Measurements from ENCODE around the gene GCLM. TPM values are rescaled to one million over a fixed set of nuclear protein-coding genes. Genes with fewer than 3 reads are reported as not detected.

The GCLM gene
- total and polyA plus RNA-seq, 9 of the 15 experiments (the other 6 are each of a cell fraction or from before 2014, with no cell fraction given), result 9.3 to 71.6 (median 24.5) TPM

GRCh38 chr1:93878889-93879586 lies 30.2 kb downstream of the GCLM start, which contains the start of gene DNTTIP2 (continued):
- TF ChIP-seq, protein P1, sequence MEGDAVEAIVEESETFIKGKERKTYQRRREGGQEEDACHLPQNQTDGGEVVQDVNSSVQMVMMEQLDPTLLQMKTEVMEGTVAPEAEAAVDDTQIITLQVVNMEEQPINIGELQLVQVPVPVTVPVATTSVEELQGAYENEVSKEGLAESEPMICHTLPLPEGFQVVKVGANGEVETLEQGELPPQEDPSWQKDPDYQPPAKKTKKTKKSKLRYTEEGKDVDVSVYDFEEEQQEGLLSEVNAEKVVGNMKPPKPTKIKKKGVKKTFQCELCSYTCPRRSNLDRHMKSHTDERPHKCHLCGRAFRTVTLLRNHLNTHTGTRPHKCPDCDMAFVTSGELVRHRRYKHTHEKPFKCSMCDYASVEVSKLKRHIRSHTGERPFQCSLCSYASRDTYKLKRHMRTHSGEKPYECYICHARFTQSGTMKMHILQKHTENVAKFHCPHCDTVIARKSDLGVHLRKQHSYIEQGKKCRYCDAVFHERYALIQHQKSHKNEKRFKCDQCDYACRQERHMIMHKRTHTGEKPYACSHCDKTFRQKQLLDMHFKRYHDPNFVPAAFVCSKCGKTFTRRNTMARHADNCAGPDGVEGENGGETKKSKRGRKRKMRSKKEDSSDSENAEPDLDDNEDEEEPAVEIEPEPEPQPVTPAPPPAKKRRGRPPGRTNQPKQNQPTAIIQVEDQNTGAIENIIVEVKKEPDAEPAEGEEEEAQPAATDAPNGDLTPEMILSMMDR (IDR thresholded peaks at IDR 0.05 in 2 of 3, conservative IDR thresholded peaks at IDR 0.05 in 1 of 3; ENCODE audit: insufficient read depth in 2 of 3, low read depth in 1 of 3, low read length in 3 of 3), result no peak
- TF ChIP-seq CEBPG (CRISPR knock-in tag; IDR thresholded peaks at IDR 0.05) (no peak), CEBPG (tag; conservative IDR thresholded peaks at IDR 0.05 in 1 of 2, IDR thresholded peaks at IDR 0.05 in 1 of 2) (no peak), CBX3 (IDR thresholded peaks at IDR 0.05; ENCODE audit: borderline replicate concordance in 1 of 2, low read length in 2 of 2) (peak in 1 of 2 experiments; percentile 53; a peak in 1 of 3 replicates), ZNF165 (CRISPR knock-in tag; IDR thresholded peaks at IDR 0.05; ENCODE audit: borderline replicate concordance) (no peak), ZNF644 (tag; IDR thresholded peaks at IDR 0.05; ENCODE audit: low read depth) (0 out of 2 replicates have a peak, but pooled peaks have one; percentile 19), CHD2 (IDR thresholded peaks at IDR 0.05; ENCODE audit: low read depth, low read length) (peak; percentile 96), HDAC1 (IDR thresholded peaks at IDR 0.05) (peak in 1 of 2 experiments; percentile 92; a peak in 2 of 4 replicates), CSDE1 (IDR thresholded peaks at IDR 0.05) (peak in 1 of 2 experiments; percentile 37; a peak in 1 of 4 replicates), HNRNPUL1 (IDR thresholded peaks at IDR 0.05; ENCODE audit: low read length) (no peak), FUS (optimal IDR thresholded peaks at IDR 0.05; ENCODE audit: low read depth, low read length) (no peak), ZNF121 (CRISPR knock-in tag; conservative IDR thresholded peaks at IDR 0.05) (no peak), FIP1L1 (IDR thresholded peaks at IDR 0.05; ENCODE audit: low read depth, low read length, poor library complexity, severe bottlenecking) (no peak), CCNT2 (IDR thresholded peaks at IDR 0.05; ENCODE audit: borderline replicate concordance, extremely low read depth, insufficient read length, low read depth, low read length) (peak; percentile 51), RBM15 (IDR thresholded peaks at IDR 0.05; ENCODE audit: insufficient read depth, low read length) (no peak), ZNF431 (CRISPR knock-in tag; IDR thresholded peaks at IDR 0.05) (no peak), L3MBTL2 (IDR thresholded peaks at IDR 0.05) (0 out of 2 replicates have a peak, but pooled peaks have one; percentile 31), SIN3A (IDR thresholded peaks at IDR 0.05; ENCODE audit: borderline replicate concordance in 2 of 2, control insufficient read depth in 1 of 2, low read depth in 2 of 2, low read length in 2 of 2) (peak in 1 of 2 experiments; percentile 80; a peak in 1 of 4 replicates), GABPA (tag; conservative IDR thresholded peaks at IDR 0.05; ENCODE audit: low read depth) (peak; percentile 96), ATF1 (CRISPR knock-in tag; IDR thresholded peaks at IDR 0.05) (peak; percentile 78), ATF1 (tag; IDR thresholded peaks at IDR 0.05) (peak; percentile 98), DIDO1 (tag; IDR thresholded peaks at IDR 0.05; ENCODE audit: low read depth) (peak; percentile 89), ZNF23 (CRISPR knock-in tag; IDR thresholded peaks at IDR 0.05) (no peak), RHOXF2B (CRISPR knock-in tag; conservative IDR thresholded peaks at IDR 0.05) (no peak; the same call in 1 of the 2 replicates), NEUROD1 (IDR thresholded peaks at IDR 0.05; ENCODE audit: borderline replicate concordance, low read depth, low read length, partially characterized antibody) (peak; percentile 65)
- TF ChIP-seq, protein P2, sequence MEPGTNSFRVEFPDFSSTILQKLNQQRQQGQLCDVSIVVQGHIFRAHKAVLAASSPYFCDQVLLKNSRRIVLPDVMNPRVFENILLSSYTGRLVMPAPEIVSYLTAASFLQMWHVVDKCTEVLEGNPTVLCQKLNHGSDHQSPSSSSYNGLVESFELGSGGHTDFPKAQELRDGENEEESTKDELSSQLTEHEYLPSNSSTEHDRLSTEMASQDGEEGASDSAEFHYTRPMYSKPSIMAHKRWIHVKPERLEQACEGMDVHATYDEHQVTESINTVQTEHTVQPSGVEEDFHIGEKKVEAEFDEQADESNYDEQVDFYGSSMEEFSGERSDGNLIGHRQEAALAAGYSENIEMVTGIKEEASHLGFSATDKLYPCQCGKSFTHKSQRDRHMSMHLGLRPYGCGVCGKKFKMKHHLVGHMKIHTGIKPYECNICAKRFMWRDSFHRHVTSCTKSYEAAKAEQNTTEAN (CRISPR knock-in tag; IDR thresholded peaks at IDR 0.05), result no peak

All from K562 (cell line).